T-helper 1 cell (primary cell): ENCODE measurements around the gene ST3GAL6.

Experiments used
- DNase-seq, 5 donors: peaks; one replicate each; pipeline ENCODE4 v3.0.0-alpha.2; 2012 to 2020
- total RNA-seq, 4 donors: gene quantifications; one replicate each; lab custom pipeline; 2026; lab: John Stamatoyannopoulos, UW

Gene ST3GAL6, protein sequence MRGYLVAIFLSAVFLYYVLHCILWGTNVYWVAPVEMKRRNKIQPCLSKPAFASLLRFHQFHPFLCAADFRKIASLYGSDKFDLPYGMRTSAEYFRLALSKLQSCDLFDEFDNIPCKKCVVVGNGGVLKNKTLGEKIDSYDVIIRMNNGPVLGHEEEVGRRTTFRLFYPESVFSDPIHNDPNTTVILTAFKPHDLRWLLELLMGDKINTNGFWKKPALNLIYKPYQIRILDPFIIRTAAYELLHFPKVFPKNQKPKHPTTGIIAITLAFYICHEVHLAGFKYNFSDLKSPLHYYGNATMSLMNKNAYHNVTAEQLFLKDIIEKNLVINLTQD
- total RNA-seq, result 0 to 0.23 (median 0) reads per million in 4 donors

DNA sequence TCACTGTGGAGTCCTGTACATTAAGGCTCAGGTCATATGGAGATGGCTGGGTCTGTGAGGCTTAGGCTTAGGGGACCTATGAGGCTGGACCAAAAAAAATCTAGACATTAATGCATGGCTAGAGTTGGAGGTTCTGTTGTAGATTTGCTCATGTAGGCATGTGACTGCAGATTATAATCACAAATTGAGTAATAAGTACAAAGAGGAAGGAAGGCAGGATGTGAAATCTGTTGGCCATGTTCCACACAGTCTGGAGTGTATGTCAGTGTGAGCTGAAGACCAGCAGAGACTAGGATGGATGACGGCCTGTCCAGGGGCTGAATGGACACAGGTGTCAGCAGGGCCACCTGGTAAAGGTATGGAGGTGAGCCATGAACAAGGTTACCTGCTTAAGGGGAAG lies at the start of gene ST3GAL6:
TSS of gene ST3GAL6 (plus strand) at position 265 of the 400 bp plus-strand sequence. CDS start 5,101 bp downstream, outside the sequence.
- no peak for DNase-seq

DNA sequence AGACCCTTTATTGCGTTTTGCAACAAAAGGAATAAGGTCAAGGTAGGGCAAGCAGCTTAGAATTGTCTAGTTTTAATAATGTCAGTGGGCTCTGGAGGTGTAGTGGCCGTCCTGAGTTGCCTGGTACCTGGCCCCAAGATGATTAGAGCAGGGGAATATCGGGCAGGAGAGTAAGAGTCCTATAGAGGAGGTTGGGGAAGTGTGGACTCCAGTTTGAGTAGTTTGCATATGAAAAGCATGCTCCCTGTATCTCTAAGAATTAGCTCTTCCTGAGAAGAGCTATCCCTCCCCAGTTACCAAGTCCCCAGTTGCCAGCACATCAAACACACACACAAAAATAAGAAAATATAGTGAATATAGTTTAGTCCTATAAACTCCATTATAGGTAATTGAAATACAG lies 49.2 kb upstream of the ST3GAL6 start:
- DNase-seq, result no peak

DNA sequence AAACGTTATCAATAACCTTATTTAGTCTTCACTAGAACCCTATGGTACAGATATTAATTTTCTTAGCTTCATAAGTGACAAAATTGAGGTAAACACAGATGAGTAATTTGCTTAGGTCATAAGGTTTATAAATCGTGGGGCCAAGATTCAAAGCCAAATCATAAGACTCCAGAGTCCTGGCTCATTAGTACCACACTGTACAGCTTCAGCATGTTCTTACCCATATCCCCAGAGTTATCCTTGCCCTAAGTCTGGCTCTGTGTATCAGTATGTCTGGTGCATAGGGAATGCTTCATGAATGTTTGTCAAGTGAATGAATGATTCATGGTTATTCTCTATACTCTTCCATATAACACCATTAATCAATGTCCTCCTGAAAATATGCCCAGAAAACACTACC lies 45.6 kb upstream of the ST3GAL6 start:
- DNase-seq, result no peak

DNA sequence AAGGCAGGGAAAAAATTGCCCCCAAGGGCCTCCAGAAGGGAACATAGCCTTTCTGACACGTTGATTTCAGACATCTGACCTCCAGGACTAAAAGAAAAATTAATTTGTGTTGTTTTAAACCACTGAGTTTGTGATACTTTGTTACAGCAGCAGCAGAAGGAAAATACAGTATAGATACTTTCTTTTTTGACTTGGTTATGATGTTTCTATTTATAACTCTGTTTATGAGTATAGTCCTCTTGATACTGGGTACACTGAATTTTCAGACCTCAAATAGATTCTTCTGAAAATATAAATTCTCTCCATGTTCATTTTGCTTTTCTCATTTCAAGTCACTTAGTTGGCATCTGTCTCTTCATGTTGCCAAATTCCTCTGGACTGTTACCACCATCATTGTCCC lies 44.4 kb upstream of the ST3GAL6 start:
- DNase-seq, result no peak

DNA sequence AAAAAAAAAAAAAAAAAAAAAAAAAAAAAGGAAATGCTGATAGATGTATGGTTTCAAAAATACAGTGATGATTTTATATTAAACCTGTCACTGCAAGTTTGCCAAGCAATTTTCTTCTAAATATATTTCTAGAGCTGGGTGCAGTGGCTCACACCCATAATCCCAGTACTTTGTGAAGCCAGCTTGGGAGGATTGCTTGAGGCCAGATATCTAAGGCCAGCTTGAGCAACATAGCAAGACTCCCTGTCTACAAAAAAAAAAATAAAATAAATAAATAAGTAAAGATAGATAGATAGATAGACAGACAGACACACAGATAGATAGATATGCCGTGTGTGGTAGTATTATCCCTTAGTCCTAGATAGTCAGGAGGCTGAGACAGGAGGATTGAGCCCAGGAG lies 41.4 kb upstream of the ST3GAL6 start:
- no peak for DNase-seq

DNA sequence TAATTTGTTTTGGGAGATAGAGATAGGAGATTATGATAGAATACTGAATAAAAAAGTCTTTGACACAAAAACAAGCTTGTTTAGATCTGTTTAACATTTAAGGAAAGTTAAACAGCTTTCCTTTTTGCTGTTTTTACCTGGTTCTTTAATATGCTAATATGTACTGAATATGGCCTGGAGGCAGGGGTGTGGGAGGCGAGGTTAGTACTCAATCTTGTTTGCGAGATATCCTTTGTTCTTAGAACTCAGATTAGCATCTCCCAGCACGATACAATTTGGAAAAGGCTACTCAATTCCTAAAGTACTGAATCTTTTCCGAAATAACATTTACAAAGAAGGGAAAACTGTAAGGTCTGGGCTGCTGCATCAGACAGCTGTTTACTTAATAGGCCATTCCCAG lies 40.8 kb upstream of the ST3GAL6 start:
- no peak for DNase-seq

DNA sequence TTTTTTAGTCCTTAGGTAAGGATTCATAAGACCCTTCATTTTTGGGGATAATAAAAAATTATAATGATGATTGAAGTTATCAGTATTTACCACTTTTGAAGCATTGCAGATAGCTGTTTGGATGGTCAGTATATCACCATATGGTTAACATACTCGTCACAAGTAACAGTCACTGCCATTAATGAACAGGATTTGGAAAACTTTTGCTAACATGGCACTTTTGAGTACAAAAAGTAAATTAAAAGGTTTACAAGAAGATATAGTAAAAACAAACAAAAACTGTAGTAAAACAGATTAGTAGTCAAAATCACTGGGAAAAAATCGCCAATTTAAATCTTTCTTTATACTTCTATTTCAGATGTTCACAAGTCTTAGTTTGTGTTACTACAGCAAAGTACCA lies 37.8 kb upstream of the ST3GAL6 start:
- no peak for DNase-seq

DNA sequence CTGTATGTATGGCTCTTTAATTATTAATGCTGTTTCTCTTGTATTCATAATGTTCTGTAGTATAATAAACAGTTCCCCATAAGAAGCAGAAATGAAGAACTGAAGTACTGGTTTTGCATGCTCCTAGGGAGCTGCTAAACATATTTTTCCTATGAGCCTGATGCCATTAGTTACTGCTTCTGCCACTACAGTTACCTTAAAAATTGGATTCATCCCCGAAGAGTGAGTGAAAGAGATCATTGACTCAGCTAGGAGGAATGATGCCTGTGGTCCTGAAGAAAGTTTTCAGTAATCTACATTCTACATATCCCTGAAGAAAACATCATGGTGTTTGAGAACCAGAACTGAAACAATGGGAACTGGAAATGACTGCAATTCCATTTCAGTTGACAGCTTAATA lies 37.1 kb upstream of the ST3GAL6 start:
- DNase-seq, result no peak

DNA sequence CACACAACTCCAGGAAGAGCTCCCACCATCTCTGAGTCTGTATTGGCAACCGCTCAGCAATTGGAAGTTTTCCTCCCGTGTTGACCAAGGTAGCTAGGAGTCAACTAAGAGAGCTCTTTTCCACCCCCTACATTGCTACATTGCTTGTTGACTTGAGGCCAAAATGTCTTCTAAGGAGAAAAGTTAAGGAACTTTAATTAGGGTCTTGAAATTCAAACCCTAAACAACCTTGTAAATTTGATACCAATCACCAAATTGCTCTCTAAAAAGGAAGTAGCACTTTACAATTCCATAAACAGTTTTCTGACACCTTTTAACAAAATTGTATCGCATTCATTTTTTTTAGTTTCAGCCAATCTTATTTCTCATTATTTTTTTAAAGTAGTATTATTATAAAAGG lies 35.5 kb upstream of the ST3GAL6 start:
- no peak for DNase-seq

DNA sequence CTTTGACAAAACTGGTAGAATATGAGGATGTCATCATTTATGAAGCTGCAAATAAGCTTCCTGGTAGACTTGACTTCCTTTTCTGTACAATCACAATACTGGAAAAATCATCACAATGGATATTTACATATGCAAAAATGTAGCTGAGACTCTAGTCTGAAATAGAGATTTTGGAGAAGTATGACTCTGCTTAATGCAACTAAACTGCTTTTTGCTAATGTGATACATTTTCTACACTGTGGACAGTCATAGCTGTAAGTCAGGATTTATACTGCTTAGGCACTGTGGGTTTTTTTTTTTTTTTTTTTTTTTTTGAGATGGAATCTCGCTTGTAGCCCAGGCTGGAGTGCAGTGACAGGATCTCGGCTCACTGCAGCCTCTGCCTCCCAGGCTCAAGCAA lies 34.5 kb upstream of the ST3GAL6 start:
- no peak for DNase-seq

DNA sequence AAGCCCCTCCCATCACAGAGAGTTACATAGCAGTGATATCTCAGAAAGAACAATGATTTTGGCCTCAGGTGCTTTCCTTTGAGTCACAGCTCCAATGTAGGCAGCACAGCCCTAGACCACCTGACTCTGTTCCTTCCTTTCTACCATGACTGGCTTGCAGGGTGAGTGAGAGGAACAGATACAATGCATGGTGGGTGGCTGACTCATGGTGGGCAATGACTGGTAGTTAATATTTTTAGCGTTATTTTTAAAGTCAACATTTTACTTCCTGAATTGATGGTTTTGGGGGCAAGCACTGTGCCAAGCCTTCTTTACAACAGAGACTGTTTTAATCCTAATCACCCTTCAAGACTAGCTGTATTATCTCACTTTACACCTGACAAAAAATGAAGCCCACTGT lies 32.8 kb upstream of the ST3GAL6 start:
- no peak for DNase-seq

DNA sequence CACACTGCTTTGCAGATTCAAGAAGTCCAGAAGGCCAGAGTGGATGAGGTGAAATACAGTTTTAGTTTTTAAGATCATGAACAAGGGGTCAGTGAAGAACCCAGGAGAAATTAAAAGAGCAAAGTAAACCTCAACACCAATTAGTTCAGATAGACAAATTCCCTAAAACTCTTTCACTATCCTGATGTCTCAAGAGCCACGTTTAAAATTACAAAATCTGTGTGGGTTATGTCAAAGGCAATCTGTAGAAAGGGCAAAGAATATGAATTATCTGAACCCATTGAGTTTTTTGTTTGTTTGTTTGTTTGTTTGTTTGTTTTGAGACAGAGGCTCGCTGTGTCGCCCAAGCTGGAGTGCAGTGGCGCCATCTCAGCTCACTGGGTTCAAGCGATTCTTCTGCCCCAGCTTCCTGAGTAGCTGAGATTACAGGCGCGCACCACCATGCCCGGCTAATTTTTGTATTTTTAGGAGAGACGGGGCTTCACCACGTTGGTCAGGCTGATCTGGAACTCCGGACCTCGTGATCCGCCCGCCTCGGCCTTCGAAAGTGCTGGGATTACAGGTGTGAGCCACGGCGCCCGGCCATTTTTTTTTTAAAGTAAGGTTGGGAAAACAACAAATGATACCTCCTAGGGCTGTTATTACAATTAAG lies 32.1 kb upstream of the ST3GAL6 start:
- no peak for DNase-seq

DNA sequence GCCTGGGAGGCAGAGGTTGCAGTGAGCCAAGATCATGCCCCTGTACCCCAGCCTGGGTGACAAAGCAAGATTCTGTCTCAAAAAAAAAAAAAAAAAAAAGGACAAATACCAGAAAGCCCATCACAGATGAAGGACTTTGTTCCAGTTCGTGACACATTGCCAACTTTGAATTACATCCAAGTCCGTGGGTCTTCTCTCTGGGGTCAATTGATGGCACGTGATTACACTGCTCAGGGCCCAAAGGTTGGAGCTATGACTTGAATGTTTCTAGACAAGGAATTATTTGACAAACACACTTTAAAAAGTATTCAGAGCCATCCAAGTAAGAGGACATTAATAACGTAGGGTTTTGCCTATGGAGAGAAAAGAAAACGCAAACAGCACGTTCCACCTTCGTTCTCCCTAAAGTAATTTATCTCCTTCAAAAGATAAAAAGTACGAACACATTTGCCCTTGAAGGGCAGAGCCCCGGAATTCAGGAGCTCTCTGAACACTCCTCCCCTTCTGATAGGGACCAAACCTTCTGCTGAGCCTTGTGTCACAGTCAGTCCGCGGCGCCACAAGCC lies 31.3 kb upstream of the ST3GAL6 start:
- DNase-seq, result no peak

DNA sequence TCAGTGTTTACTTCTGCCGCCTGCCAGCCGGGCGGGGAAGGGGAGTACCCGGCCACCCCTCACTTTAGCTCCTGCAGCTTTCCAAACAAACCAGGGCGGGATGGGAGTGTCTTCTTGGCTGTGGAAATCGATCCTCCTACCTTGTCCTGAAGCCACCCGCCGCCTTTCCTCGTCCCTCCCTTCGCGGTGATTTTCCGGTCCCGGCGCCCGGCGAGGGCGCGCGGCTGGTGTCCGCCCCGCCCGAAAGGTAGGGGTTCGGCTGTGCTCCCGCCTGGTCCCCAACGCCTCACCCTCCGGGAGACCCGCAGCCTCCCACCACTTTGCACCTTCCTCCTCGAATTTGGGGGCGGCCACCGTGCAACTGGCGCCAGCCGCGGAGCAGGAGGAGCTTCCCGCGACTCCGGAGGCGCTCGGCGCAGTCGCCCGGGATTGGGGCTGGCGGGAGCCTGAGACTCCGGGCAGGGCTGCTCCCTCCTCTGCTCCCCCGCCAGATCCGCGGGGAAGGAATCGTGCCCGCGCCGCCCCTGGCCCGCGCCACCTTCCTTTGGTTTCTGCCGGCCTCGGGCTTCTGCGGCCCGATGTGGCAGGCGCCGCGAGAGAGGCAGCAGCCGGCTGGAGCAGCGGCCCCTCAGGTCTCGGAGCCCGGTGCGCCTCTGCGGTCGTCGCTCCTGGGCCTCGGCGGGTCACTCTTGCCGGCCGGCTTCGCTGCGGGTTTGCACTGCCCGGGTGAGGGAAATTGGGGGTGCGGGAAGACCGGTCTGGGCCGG lies 30.7 kb upstream of the ST3GAL6 start:
- DNase-seq, result peak in 2 of 5 donors; percentile 3 to 12

DNA sequence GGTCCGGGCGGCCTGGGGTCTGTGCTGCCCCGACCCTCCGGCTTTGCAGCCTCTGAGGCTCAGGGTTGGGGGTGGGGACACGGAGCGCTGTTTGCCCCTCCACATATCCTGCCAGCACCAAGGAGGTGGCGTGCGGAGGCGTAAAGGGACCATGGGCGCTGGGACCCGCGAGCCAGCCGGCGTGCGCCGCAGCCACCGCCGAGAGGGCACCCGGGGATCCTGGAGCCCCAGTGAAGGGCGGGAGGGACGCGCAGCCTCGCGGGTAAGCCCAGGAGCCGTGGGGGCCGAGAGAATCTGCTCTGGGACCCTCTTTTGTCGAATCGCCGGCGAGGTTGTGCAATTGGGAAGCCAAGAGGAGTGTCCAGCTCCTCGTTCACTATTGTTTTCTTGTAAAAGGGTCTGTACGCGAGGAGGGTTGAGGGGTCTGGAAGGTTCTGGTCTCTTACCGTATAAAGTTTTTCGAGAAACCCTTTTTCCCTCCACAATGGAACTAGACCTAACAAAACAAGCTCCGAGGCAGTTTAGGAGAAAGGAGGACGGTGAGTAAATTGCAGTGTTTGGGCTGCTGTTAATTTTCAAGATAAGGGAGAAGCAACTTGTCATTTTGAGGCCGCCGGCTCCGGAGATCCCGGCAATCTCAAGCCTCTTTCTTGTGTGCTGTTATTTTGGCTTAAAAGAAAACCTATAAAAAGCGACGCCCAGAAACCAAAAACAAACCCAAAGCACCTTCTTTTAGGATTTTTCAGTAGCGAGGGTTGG lies 29.9 kb upstream of the ST3GAL6 start:
- no peak for DNase-seq

DNA sequence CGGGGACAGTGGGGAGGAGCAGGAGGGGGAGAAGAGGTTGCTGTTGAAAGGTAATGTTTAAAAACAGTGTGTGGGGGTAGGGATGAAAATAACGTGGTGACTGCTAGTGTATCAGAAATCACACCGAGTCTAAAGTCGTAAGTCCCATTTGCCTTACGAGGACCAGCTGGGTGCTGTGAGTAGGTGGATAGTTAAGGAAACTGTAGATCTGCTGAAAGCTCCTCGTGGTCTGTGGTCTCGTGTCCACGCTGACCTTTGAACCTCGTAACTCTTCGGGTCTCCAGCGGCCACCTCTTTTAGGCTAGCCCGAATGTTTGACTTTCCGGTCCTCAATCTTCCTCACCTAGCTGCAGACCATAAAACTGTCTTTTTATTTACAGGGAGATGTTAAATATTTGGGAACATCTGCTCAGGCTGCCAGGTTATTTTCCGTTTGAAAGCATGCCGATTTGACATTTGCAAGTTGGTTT lies 29.3 kb upstream of the ST3GAL6 start:
- DNase-seq, result no peak

DNA sequence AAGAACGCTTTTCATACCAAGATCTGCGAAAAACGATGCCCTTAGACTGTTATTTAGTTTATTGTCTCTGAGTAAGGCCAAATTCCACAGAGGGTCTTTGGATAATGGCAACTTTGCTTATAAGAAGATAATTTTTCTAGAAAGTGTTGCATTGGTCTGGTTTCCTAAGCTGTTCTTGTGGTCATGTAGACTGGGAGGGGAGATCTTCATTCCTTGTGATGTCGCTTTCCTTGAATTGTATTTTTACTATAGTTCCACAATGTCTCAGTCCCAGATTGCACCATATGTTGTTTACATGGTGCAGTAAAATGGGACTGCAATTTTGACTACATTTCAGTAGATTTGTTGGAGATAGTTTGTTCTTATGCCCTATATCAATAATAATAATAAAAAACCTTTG lies 28.8 kb upstream of the ST3GAL6 start:
- no peak for DNase-seq

DNA sequence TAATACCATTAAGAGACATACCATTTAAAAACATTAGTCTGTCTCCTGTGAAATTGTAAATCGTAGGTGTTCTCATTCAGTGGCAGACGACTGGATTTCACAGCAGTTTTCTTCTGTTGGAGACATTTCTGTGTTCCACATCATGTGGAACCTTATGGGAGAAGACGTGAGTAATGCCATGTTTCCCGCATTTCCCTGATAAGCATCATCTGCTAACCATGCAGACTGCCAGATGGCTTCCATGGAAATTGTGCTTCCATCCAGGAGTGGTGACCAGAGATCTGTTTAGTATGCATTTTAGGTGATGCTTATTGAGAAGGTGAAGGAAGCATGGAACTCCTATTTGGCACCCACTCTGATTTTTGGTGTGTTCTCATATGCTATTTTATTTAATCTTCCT lies 28.4 kb upstream of the ST3GAL6 start:
- DNase-seq, result no peak

DNA sequence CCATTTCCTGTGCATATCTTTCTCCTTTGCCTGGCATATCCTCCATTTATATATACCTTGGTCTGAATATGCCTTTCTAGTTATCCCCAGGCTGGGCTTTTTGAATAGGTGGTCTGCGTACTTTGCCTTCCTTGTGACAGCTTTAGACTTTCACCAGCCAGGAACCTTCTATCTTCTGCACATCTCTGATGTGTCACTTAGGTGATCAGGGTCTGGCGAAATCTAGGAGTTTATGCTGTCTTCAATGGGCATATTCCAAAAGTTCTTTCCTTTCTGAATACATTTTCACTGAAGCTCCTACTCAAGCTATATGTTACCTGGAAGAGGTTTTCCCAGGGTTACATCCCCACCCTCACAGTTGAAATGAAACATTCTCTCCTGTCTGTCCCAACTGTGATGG lies 27.8 kb upstream of the ST3GAL6 start:
- DNase-seq, result no peak

DNA sequence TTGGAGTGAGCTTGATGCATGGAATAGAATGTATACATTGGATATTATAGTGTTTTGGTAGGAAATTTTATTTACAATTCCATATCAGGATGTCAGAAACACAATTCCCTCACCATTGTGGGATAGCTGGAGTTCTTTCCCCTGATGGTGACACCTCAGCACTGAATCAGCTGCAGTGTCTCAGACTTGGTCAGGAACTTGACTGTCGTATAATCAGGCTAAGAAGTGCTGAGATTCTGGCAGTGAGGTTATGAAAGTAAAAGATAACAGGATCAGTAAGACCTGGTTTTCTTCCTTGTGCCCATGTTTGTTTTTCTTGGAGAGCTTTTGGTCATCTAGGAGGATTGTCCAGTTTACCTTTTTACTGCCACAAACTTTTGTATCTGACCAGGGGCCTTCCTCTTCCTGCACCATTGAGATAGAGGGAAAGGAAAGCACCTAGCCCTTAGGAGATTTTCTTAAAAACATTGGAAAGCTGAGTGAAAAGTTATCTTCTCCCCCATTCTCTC lies 27.3 kb upstream of the ST3GAL6 start:
- no peak for DNase-seq

DNA sequence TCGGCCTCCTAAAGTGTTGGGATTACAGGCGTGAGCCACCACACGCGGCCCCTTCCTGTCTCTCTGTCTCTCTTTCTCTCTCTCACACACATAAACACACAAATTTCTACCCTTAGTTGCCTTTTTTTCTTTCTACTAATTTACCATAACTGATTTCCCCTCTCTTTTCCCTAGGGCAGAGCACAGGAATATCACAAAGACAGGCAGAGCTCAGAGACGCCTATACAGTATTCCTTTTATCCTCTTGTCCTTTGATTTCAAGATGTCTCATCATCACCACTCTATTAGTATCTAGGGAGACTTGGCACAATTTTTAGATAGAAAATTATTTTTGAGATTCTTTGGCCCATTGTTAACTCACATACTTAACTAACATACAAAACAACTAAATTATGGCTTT lies 25.8 kb upstream of the ST3GAL6 start:
- no peak for DNase-seq

DNA sequence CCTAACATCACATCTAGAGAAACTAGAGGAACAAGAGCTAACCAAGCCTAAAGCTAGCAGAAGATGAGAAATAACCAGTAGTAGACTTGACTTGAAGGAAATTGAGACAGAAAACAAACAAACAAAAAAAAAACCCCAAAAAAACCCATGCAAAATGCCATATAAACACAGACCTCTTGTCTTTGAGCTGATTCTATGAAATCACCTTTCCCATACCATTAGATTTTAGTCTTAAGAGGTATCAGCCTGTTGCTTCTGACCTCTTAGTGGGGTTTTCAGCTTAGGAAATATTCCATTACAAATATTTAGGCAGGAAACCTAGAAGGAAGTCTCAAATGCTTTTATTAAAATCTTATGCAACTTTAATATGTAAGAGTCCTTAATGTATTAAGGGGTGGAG lies 23.9 kb upstream of the ST3GAL6 start:
- no peak for DNase-seq
